HCT116 (cell line): ENCODE measurements around the gene COX8A. TPM values are rescaled to one million over a fixed set of nuclear protein-coding genes. Genes with fewer than 3 reads are reported as not detected.

Experiments
- ATAC-seq: fragments of 200-7000 bp; cut with Tn5 transposase; 2 replicates; pipeline ENCODE4 v1.9.1; 2020; ENCODE audit warnings: mild to moderate bottlenecking, moderate library complexity
- BruUV-seq: library from RNA; stranded (reverse); fragments of 400-500 nt; replicated peaks from 2 replicates; lab custom pipeline; 2021; lab: Mats Ljungman, UMichigan
- CTCF ChIA-PET: fragments of 300-600 bp; sonication (Branson Sonifier 250); formaldehyde crosslinking; loops from one replicate; lab custom pipeline; 2021; ENCODE audit warnings: antibody characterized with exemption; lab: Charles Lee
- POLR2A ChIA-PET: fragments of 300-600, 350-600 bp; sonication (Branson Sonifier 250); formaldehyde crosslinking; loops from one replicate; lab custom pipeline; 2021; ENCODE audit warnings: antibody characterized with exemption; lab: Charles Lee
- RAD21 ChIA-PET, 2 experiments: fragments of 300-600 bp; sonication (Branson Sonifier 250); formaldehyde crosslinking; loops; one replicate each; lab custom pipeline; 2023; ENCODE audit warnings: low total read pairs in 2 of 2; ENCODE audit not compliant: uncharacterized antibody in 2 of 2, unreplicated experiment in 2 of 2, low non-redundant PET in 1 of 2; lab: Charles Lee
- DNase-seq: peaks from one replicate; pipeline ENCODE4 v3.0.0-alpha.2; 2010; ENCODE audit warnings: low read depth, low spot score
- H2AFZ ChIP-seq: fragments of 200-600 bp; shearing (Covaris generic), sonication (generic); 2 replicates; pipeline ENCODE4 v1.6.1; 2017; ENCODE audit warnings: low read depth, mixed run types, mixed read lengths, antibody characterized with exemption, low read length; ENCODE audit not compliant: poor library complexity, severe bottlenecking
- H3K27ac ChIP-seq: 2 replicates; pipeline ENCODE4 v1.5.1; 2012; ENCODE audit warnings: low read depth, low read length
- H3K27me3 ChIP-seq: fragments of 200-600 bp; sonication (generic); 2 replicates; pipeline ENCODE4 v1.6.1; 2016; ENCODE audit warnings: mixed run types, low read length, mixed read lengths; ENCODE audit not compliant: insufficient read depth
- H3K36me3 ChIP-seq, 2 experiments: fragments of 200-500 bp in 1 of 2; fragments of 200-600 bp in 1 of 2; sonication (Bioruptor generic) in 1 of 2; sonication (generic) in 1 of 2; 2 replicates each; pipeline versions ENCODE4 v1.5.1 to v1.6.1; 2014 to 2016; ENCODE audit warnings: low read length in 2 of 2, inconsistent platforms in 1 of 2, mixed read lengths in 1 of 2, mixed run types in 1 of 2; ENCODE audit not compliant: insufficient read depth in 2 of 2, control insufficient read depth in 1 of 2
- H3K4me1 ChIP-seq, 2 experiments: fragments of 200-600 bp in 1 of 2; sonication (generic) in 1 of 2; 2 replicates each; pipeline versions ENCODE4 v1.5.1 to v1.6.1; 2012 to 2017; ENCODE audit warnings: low read length in 2 of 2, inconsistent platforms in 1 of 2, mild to moderate bottlenecking in 1 of 2, mixed read lengths in 1 of 2, mixed run types in 1 of 2, moderate library complexity in 1 of 2; ENCODE audit not compliant: insufficient read depth in 2 of 2, control insufficient read depth in 1 of 2
- H3K4me2 ChIP-seq: fragments of 200-600 bp; sonication (generic); 2 replicates; pipeline ENCODE4 v1.6.1; 2017; ENCODE audit warnings: mixed run types, low read length, mixed read lengths
- H3K4me3 ChIP-seq, 2 experiments: fragments of 200-600 bp in 1 of 2; sonication (generic) in 1 of 2; replicated peaks in 1 of 2; 2 replicates each; pipeline ENCODE4 v1.5.1; 2011 to 2016; ENCODE audit warnings: low read length in 2 of 2, control low read depth in 1 of 2, low read depth in 1 of 2, mild to moderate bottlenecking in 1 of 2, mixed read lengths in 1 of 2, mixed run types in 1 of 2
- H3K79me2 ChIP-seq: fragments of 200-600 bp; sonication (generic); 2 replicates; pipeline ENCODE4 v1.6.1; 2017; ENCODE audit warnings: mild to moderate bottlenecking, mixed run types, low read length, moderate library complexity, mixed read lengths; ENCODE audit not compliant: insufficient read depth
- H3K9ac ChIP-seq: fragments of 200-600 bp; sonication (generic); 2 replicates; pipeline ENCODE4 v1.6.1; 2016; ENCODE audit warnings: low read length, mixed read lengths
- H3K9me2 ChIP-seq: fragments of 200-600 bp; sonication (generic), shearing (Covaris generic); 2 replicates; pipeline ENCODE4 v1.6.1; 2017; ENCODE audit warnings: mixed run types, mild to moderate bottlenecking, moderate library complexity; ENCODE audit not compliant: insufficient read depth
- H3K9me3 ChIP-seq, 2 experiments: fragments of 200-500 bp in 1 of 2; fragments of 200-600 bp in 1 of 2; sonication (Bioruptor generic) in 1 of 2; sonication (generic) in 1 of 2; 2 replicates each; pipeline ENCODE4 v1.6.1; 2014 to 2017; ENCODE audit warnings: low read length in 2 of 2, mixed read lengths in 2 of 2, inconsistent platforms in 1 of 2, low read depth in 1 of 2, mild to moderate bottlenecking in 1 of 2, mixed run types in 1 of 2, moderate library complexity in 1 of 2; ENCODE audit not compliant: control insufficient read depth in 1 of 2, insufficient read depth in 1 of 2
- H4K20me1 ChIP-seq: fragments of 200-600 bp; sonication (generic), shearing (Covaris generic); 2 replicates; pipeline ENCODE4 v1.6.1; 2017; ENCODE audit warnings: mixed run types, mild to moderate bottlenecking, moderate library complexity; ENCODE audit not compliant: insufficient read depth
- CBX3 ChIP-seq: IDR thresholded peaks from 2 replicates; pipeline ENCODE4 v1.6.1; 2012; ENCODE audit warnings: low read depth
- CEBPB ChIP-seq: IDR thresholded peaks from 2 replicates; pipeline ENCODE4 v1.6.1; 2012; ENCODE audit warnings: low read depth
- EGR1 ChIP-seq: IDR thresholded peaks from 2 replicates; pipeline ENCODE4 v1.6.1; 2012; ENCODE audit warnings: low read depth
- ELF1 ChIP-seq: IDR thresholded peaks from 2 replicates; pipeline ENCODE4 v1.6.1; 2012; ENCODE audit warnings: low read depth, borderline replicate concordance
- EZH2 ChIP-seq: fragments of 200-600 bp; sonication (generic); IDR thresholded peaks from 2 replicates; pipeline ENCODE4 v1.6.1; 2017; ENCODE audit warnings: antibody characterized with exemption, mixed run types
- EZH2phosphoT487 ChIP-seq: fragments of 200-600 bp; IDR thresholded peaks from 2 replicates; pipeline ENCODE4 v1.6.1; 2018; ENCODE audit warnings: antibody characterized with exemption, borderline replicate concordance
- FOSL1 ChIP-seq: IDR thresholded peaks from 2 replicates; pipeline ENCODE4 v1.6.1; 2012; ENCODE audit warnings: low read depth
- JUND ChIP-seq: IDR thresholded peaks from 2 replicates; pipeline ENCODE4 v1.6.1; 2012
- POLR2A ChIP-seq: IDR thresholded peaks from 2 replicates; pipeline ENCODE4 v1.7.0; 2011; ENCODE audit warnings: borderline replicate concordance; ENCODE audit not compliant: insufficient read depth, insufficient read length; ENCODE audit errors: extremely low read depth
- POLR2AphosphoS5 ChIP-seq: IDR thresholded peaks from 2 replicates; pipeline ENCODE4 v1.6.1; 2011; ENCODE audit warnings: mild to moderate bottlenecking, low read depth, low read length, moderate library complexity
- SIN3A ChIP-seq: IDR thresholded peaks from 2 replicates; pipeline ENCODE4 v1.6.1; 2012; ENCODE audit warnings: low read depth
- SP1 ChIP-seq: IDR thresholded peaks from 2 replicates; pipeline ENCODE4 v1.6.1; 2012; ENCODE audit warnings: low read depth
- SRF ChIP-seq: IDR thresholded peaks from 2 replicates; pipeline ENCODE4 v1.6.1; 2012; ENCODE audit warnings: low read depth
- TCF7L2 ChIP-seq: IDR thresholded peaks from 2 replicates; pipeline ENCODE4 v1.7.0; 2011; ENCODE audit warnings: borderline replicate concordance, inconsistent platforms; ENCODE audit not compliant: insufficient read depth, insufficient read length; ENCODE audit errors: extremely low read depth
- YY1 ChIP-seq: IDR thresholded peaks from 2 replicates; pipeline ENCODE4 v1.6.1; 2011; ENCODE audit warnings: low read length, low read depth, moderate library complexity, mild to moderate bottlenecking; ENCODE audit not compliant: insufficient replicate concordance; ENCODE audit errors: extremely low read depth
- ZBTB33 ChIP-seq: IDR thresholded peaks from 2 replicates; pipeline ENCODE4 v1.6.1; 2011; ENCODE audit warnings: mild to moderate bottlenecking, low read length, moderate library complexity; ENCODE audit not compliant: insufficient replicate concordance; ENCODE audit errors: extremely low read depth
- ZFX ChIP-seq: fragments of 450-650 bp; IDR thresholded peaks from 2 replicates; pipeline ENCODE4 v1.6.1; 2017
- intact Hi-C: fragments of 100-400 bp; cut with micrococcal nuclease; formaldehyde crosslinking; loops from 2 replicates; pipeline ENCODE4 v1.10.0; 2022
- total RNA-seq: library from RNA; stranded (reverse); gene quantifications from one replicate; pipeline ENCODE4 v1.2.1, GENCODE V29; 2021; ENCODE audit not compliant: unreplicated experiment
- TF ChIP-seq, protein P1 (sequence below): IDR thresholded peaks from 2 replicates; pipeline ENCODE4 v1.6.1; 2012; ENCODE audit warnings: low read depth
- TF ChIP-seq, protein P2 (sequence below), 3 experiments: fragments of 200-600 bp in 1 of 3; sonication (generic) in 1 of 3; IDR thresholded peaks in 2 of 3; conservative IDR thresholded peaks in 1 of 3; 2 replicates each; pipeline ENCODE4 v1.5.1; 2012 to 2017; ENCODE audit warnings: low read depth in 2 of 3, low read length in 2 of 3, antibody characterized with exemption in 1 of 3, borderline replicate concordance in 1 of 3, control low read depth in 1 of 3, mild to moderate bottlenecking in 1 of 3, mixed read lengths in 1 of 3, mixed run types in 1 of 3, moderate library complexity in 1 of 3; ENCODE audit not compliant: insufficient read depth in 1 of 3

The COX8A gene
- total RNA-seq, 1 experiment from 2014 or later, result 536 TPM

GRCh38 chr11:63938479-63939396 lies 35.7 kb upstream of the COX8A start, which contains the start of gene NAA40:
Gene NAA40, plus strand, starts transcription at chr11:63939002. Its CDS starts 95 bp downstream, at chr11:63939097.
- Histone ChIP-seq H3K9me2 (no peaks in the 10 kb centered on the region), H3K4me1 (peaks cover 10 to 31% of the 10 kb centered on the region in 2 experiments), H3K27me3 (no peaks in the 10 kb centered on the region), H4K20me1 (no peaks in the 10 kb centered on the region), H3K79me2 (peaks cover 49% of the 10 kb centered on the region), H3K36me3 (no peaks in the 10 kb centered on the region), H3K9me3 (no peaks in the 10 kb centered on the region), H3K4me2 (peak within 1 kb of the TSS; percentile 100), H3K4me3 (peak within 1 kb of the TSS; percentile 92 to 97), H3K9ac (peak within 1 kb of the TSS; percentile 89), H2AFZ (peak within 1 kb of the TSS; percentile 99), H3K27ac (peak within 1 kb of the TSS; percentile 87)
- ATAC-seq (peak; percentile 95), DNase-seq (peak; percentile 96)
- no TSS peak for BruUV-seq
- ChIA-PET CTCF (interaction anchor here (0.8 kb wide), 1 partner anchor 101 kb away, joined by 3 read pairs; no protein-coding TSS in a partner anchor), RAD21 (interaction anchor here (0.6 kb wide), 2 partner anchors 21 to 69 kb away, joined by 3 read pairs; no protein-coding TSS in a partner anchor), POLR2A (no interaction called here)
- intact Hi-C loops, result loop anchor here (1.0 kb wide), 2 partner anchors 19 to 48 kb away; partner anchors contain the start of gene OTUB1
- peak; percentile 65; the same call in 1 of the 2 replicates for TF ChIP-seq CBX3
- TF ChIP-seq ZBTB33, result no peak
- no peak for TF ChIP-seq FOSL1
- no peak for TF ChIP-seq YY1
- TF ChIP-seq SP1, result peak; percentile 89
- no peak for TF ChIP-seq EZH2
- TF ChIP-seq, protein P1, sequence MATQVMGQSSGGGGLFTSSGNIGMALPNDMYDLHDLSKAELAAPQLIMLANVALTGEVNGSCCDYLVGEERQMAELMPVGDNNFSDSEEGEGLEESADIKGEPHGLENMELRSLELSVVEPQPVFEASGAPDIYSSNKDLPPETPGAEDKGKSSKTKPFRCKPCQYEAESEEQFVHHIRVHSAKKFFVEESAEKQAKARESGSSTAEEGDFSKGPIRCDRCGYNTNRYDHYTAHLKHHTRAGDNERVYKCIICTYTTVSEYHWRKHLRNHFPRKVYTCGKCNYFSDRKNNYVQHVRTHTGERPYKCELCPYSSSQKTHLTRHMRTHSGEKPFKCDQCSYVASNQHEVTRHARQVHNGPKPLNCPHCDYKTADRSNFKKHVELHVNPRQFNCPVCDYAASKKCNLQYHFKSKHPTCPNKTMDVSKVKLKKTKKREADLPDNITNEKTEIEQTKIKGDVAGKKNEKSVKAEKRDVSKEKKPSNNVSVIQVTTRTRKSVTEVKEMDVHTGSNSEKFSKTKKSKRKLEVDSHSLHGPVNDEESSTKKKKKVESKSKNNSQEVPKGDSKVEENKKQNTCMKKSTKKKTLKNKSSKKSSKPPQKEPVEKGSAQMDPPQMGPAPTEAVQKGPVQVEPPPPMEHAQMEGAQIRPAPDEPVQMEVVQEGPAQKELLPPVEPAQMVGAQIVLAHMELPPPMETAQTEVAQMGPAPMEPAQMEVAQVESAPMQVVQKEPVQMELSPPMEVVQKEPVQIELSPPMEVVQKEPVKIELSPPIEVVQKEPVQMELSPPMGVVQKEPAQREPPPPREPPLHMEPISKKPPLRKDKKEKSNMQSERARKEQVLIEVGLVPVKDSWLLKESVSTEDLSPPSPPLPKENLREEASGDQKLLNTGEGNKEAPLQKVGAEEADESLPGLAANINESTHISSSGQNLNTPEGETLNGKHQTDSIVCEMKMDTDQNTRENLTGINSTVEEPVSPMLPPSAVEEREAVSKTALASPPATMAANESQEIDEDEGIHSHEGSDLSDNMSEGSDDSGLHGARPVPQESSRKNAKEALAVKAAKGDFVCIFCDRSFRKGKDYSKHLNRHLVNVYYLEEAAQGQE, result no peak
- no peak for TF ChIP-seq ELF1
- peak; percentile 89 for TF ChIP-seq SIN3A
- no peak for TF ChIP-seq CEBPB
- 0 out of 2 replicates have a peak, but pooled peaks have one; percentile 14 for TF ChIP-seq ZFX
- peak; percentile 72 for TF ChIP-seq POLR2AphosphoS5
- no peak for TF ChIP-seq JUND
- TF ChIP-seq, protein P2, sequence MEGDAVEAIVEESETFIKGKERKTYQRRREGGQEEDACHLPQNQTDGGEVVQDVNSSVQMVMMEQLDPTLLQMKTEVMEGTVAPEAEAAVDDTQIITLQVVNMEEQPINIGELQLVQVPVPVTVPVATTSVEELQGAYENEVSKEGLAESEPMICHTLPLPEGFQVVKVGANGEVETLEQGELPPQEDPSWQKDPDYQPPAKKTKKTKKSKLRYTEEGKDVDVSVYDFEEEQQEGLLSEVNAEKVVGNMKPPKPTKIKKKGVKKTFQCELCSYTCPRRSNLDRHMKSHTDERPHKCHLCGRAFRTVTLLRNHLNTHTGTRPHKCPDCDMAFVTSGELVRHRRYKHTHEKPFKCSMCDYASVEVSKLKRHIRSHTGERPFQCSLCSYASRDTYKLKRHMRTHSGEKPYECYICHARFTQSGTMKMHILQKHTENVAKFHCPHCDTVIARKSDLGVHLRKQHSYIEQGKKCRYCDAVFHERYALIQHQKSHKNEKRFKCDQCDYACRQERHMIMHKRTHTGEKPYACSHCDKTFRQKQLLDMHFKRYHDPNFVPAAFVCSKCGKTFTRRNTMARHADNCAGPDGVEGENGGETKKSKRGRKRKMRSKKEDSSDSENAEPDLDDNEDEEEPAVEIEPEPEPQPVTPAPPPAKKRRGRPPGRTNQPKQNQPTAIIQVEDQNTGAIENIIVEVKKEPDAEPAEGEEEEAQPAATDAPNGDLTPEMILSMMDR (IDR thresholded peaks at IDR 0.05 in 2 of 3, conservative IDR thresholded peaks at IDR 0.05 in 1 of 3; ENCODE audit: borderline replicate concordance in 1 of 3, insufficient read depth in 1 of 3, low read depth in 2 of 3, low read length in 2 of 3), result no peak
- TF ChIP-seq SRF, result peak; percentile 95
- no peak for TF ChIP-seq EZH2phosphoT487
- peak; percentile 38 for TF ChIP-seq POLR2A
- peak; percentile 90 for TF ChIP-seq EGR1
- TF ChIP-seq TCF7L2, result peak; percentile 28
